ENCODE measurements around the gene NKX2-3.

Gene NKX2-3

DNA sequence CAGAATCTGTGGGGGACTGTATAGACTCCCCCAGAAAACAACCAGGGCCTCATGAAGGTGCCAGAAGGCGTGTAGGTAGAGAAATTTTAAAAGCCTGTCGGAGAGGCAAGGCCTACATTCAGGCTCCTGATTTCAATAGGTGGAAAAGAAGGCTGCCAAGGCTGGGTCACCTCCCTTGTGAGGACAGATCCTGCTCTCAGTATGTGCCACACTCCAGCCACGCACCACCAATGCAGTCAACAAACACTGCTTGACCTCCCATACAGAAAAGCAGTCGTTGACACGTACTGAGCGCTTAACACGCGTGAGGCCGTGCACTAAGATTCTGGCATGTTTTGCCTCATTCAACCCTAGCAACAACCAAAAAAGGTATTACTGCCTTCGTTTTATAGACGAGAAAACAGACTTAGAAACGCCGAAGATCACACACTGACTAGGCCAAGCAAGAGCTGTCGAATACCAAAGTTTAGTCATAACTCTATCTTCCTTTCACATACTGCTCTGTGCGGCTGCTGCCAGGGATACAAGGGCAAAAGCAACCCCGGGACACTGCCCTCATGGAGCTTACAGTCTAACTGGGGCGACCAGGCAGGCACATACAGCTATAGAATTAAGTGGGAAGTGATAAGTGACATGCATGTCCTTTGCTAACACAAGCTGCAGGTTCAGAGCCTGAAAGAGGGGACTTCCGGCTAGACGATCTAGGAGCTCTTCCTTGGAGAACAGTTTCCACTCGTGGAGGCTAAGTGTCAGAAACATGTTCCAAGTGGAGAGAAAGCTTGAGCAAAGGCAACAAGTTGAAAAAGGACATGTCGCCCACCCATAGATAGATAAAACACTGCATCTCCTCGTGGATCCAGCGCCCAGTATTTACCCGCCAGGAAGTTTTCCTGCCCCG lies 797 bp upstream of the NKX2-3 start:
- Histone ChIP-seq H3K4me3 (ENCODE audit: low read depth, low read length) (no peak overlapping the region), H3K9me3 (ENCODE audit: control insufficient read depth, insufficient read depth, low read depth, low read length) (no peaks in the 10 kb centered on the region), H3K36me3 (ENCODE audit: control insufficient read depth in 2 of 2, insufficient read depth in 1 of 2, low read length in 2 of 2) (no peaks in the 10 kb centered on the region), H3K27ac (ENCODE audit: extremely low read depth, low read depth, low read length) (no peak overlapping the region), H3K4me1 (ENCODE audit: control insufficient read depth, insufficient read depth, low read length) (peaks cover 6% of the 10 kb centered on the region; the same call in 1 of the 2 replicates)
- POLR2A ChIA-PET = no interaction called here
- CTCF ChIA-PET = interaction anchor here (0.6 to 1.4 kb wide), 2 partner anchors 15 to 34 kb away, joined by 3 read pairs; no protein-coding TSS in a partner anchor
- TF ChIP-seq ZNF624 (tag by site-specific recombination; IDR thresholded peaks at IDR 0.05) = no peak
- TF ChIP-seq ZNF404 (tag by site-specific recombination; IDR thresholded peaks at IDR 0.05) = no peak
- TF ChIP-seq SCRT2 (tag by site-specific recombination; IDR thresholded peaks at IDR 0.05) = 0 out of 2 replicates have a peak, but pooled peaks have one; percentile 20
- TF ChIP-seq ZNF174 (tag by site-specific recombination; IDR thresholded peaks at IDR 0.05) = no peak
- TF ChIP-seq, protein P1, sequence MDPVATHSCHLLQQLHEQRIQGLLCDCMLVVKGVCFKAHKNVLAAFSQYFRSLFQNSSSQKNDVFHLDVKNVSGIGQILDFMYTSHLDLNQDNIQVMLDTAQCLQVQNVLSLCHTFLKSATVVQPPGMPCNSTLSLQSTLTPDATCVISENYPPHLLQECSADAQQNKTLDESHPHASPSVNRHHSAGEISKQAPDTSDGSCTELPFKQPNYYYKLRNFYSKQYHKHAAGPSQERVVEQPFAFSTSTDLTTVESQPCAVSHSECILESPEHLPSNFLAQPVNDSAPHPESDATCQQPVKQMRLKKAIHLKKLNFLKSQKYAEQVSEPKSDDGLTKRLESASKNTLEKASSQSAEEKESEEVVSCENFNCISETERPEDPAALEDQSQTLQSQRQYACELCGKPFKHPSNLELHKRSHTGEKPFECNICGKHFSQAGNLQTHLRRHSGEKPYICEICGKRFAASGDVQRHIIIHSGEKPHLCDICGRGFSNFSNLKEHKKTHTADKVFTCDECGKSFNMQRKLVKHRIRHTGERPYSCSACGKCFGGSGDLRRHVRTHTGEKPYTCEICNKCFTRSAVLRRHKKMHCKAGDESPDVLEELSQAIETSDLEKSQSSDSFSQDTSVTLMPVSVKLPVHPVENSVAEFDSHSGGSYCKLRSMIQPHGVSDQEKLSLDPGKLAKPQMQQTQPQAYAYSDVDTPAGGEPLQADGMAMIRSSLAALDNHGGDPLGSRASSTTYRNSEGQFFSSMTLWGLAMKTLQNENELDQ (tag by site-specific recombination; IDR thresholded peaks at IDR 0.05; ENCODE audit: low read depth) = no peak
- TF ChIP-seq ZNF660 (tag by site-specific recombination; IDR thresholded peaks at IDR 0.05) = no peak
- no peak for TF ChIP-seq ZFP3 (tag by site-specific recombination; IDR thresholded peaks at IDR 0.05; ENCODE audit: low read depth)

DNA sequence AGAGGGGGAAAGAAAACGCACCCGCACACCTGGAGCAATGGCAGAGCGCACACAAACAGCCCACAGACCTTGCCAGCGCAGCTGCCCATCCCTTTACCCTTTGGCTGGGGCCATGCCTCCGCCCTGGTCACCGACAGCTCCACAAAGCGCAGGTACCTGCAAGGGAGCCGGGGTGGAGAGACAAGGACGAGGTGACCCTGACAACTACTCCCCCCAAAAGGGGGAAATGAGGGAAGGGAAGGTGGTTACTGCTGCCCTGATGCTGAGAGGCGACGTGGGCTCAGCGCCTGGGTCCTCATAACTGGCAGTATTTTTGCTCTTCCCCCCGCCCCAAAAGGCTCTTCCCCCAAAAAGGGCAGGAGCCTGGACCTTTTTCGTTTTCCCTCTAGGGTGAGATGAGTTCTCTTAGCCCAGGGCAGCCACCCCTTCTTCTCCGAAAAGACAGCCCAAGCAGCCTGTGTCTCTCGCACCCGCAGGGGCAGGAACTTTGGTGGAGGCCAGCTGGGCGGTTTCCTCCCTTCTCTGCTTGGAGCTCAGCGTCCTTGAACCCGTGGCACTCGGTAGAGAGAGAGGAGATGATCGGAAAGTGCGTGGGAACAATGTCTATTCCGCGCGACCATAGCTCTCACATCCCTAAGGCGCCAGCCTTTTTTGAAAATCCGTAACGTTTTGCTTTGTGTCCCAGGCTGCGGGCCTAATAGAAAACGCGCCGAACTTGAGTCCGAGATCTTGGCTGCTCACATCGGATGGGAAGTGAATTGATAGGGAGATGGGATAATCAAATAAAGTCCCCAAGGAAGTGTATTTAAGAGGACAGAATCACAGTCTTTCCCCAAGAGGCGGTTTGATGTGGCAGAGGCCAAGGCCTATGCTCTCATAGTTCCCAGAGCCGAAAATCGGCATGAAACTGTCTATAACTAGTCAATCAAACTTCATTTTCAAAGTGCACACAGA lies 1.0 kb downstream of the NKX2-3 start:
- Histone ChIP-seq H3K27ac (ENCODE audit: extremely low read depth, low read depth, low read length) (no peak overlapping the region), H3K4me3 (ENCODE audit: low read depth, low read length) (no peak overlapping the region), H3K36me3 (ENCODE audit: control insufficient read depth in 2 of 2, insufficient read depth in 1 of 2, low read length in 2 of 2) (no peaks in the 10 kb centered on the region), H3K4me1 (ENCODE audit: control insufficient read depth, insufficient read depth, low read length) (peaks cover 6% of the 10 kb centered on the region; the same call in 1 of the 2 replicates), H3K9me3 (ENCODE audit: control insufficient read depth, insufficient read depth, low read depth, low read length) (no peaks in the 10 kb centered on the region)
- ChIA-PET CTCF (interaction anchor here (1.0 kb wide), 1 partner anchor 98 kb away, joined by 4 read pairs; no protein-coding TSS in a partner anchor), POLR2A (no interaction called here)
- no peak for TF ChIP-seq FEZF1 (tag by site-specific recombination; IDR thresholded peaks at IDR 0.05)

DNA sequence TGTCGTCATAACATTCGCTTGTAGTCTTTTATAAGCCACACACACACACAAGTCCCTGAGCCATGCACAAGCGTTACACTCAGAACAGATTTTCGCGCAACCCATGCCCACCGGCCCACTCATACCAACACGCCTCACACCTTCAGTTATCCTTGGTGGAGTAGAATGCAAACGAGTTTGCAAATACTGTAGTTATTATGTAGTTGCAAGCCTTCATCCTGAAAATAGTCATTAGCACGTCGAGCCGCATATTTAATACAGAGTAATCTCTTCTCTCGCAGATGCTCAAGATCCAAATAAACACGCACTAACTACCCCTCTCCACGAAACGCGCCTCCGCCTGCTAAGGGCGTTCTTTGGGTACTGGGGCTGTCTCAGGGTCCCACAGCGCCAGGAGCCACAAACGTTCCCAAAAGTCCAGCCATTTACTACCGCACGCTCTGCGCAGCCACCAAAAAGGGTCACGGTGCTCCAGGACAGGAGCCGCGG lies 1.8 kb downstream of the NKX2-3 start:
- H3K9me3 ChIP-seq (ENCODE audit: control insufficient read depth, insufficient read depth, low read depth, low read length) = no peaks in the 10 kb centered on the region
- H3K4me1 ChIP-seq (ENCODE audit: control insufficient read depth, insufficient read depth, low read length) = peaks cover 5% of the 10 kb centered on the region; the same call in 1 of the 2 replicates
- POLR2A ChIA-PET = no interaction called here
- CTCF ChIA-PET = interaction anchor here (0.7 to 1.2 kb wide), 5 partner anchors 14 to 135 kb away, joined by 3 to 5 read pairs (median 4); no protein-coding TSS in a partner anchor
- TF ChIP-seq ZNF677 (tag by site-specific recombination; IDR thresholded peaks at IDR 0.05) = no peak
- TF ChIP-seq, protein P2, sequence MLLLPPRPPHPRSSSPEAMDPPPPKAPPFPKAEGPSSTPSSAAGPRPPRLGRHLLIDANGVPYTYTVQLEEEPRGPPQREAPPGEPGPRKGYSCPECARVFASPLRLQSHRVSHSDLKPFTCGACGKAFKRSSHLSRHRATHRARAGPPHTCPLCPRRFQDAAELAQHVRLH (tag by site-specific recombination; IDR thresholded peaks at IDR 0.05) = no peak
- TF ChIP-seq, protein P3, sequence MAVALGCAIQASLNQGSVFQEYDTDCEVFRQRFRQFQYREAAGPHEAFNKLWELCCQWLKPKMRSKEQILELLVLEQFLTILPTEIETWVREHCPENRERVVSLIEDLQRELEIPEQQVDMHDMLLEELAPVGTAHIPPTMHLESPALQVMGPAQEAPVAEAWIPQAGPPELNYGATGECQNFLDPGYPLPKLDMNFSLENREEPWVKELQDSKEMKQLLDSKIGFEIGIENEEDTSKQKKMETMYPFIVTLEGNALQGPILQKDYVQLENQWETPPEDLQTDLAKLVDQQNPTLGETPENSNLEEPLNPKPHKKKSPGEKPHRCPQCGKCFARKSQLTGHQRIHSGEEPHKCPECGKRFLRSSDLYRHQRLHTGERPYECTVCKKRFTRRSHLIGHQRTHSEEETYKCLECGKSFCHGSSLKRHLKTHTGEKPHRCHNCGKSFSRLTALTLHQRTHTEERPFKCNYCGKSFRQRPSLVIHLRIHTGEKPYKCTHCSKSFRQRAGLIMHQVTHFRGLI (tag by site-specific recombination; IDR thresholded peaks at IDR 0.05) = no peak
- H3K4me3 ChIP-seq (ENCODE audit: low read depth, low read length) = no peak overlapping the region
- no peaks in the 10 kb centered on the region for H3K36me3 ChIP-seq (ENCODE audit: control insufficient read depth in 2 of 2, insufficient read depth in 1 of 2, low read length in 2 of 2)
- no peak overlapping the region for H3K27ac ChIP-seq (ENCODE audit: extremely low read depth, low read depth, low read length)
